Activated gamma-delta T cell (primary cell): ENCODE data around the gene CNOT3.
"Not testable (repeated sequence)": the region's sequence is repeated elsewhere in the genome, so short reads cannot be mapped to it uniquely, and the experiment has no call there.

Experiments used
- DNase-seq: peaks from one replicate; lab custom pipeline; 2025; lab: John Stamatoyannopoulos, UW

CNOT3 gene

GRCh38 chr19:54191011-54191810 lies 53.6 kb downstream of the CNOT3 start, which contains the start of gene TSEN34:
Gene TSEN34 (plus strand): TSS chr19:54191308. CDS start chr19:54191365, 57 bp downstream.
- peak; percentile 87 for DNase-seq

- no peak for DNase-seq
Observed at GRCh38 chr19:54191811-54192453, 54.4 kb downstream of the CNOT3 start.

- DNase-seq: no peak
Observed at GRCh38 chr19:54193011-54193410, 55.4 kb downstream of the CNOT3 start.

GRCh38 chr19:54194463-54194862 lies 56.9 kb downstream of the CNOT3 start:
- DNase-seq: not testable (repeated sequence)

- no peak for DNase-seq
Observed at GRCh38 chr19:54196536-54196935, 59.0 kb downstream of the CNOT3 start.

GRCh38 chr19:54197121-54197520 lies 59.6 kb downstream of the CNOT3 start:
- no peak for DNase-seq

GRCh38 chr19:54199401-54199800 lies 61.8 kb downstream of the CNOT3 start:
- no peak for DNase-seq

- DNase-seq: no peak
Observed at GRCh38 chr19:54201172-54201701, 63.7 kb downstream of the CNOT3 start.

- DNase-seq: no peak
Observed at GRCh38 chr19:54201980-54202379, 64.4 kb downstream of the CNOT3 start.

GRCh38 chr19:54203151-54203611 lies 65.6 kb downstream of the CNOT3 start:
- DNase-seq: no peak

GRCh38 chr19:54204767-54205468 lies 67.4 kb downstream of the CNOT3 start:
- DNase-seq: no peak
